Measurements from ENCODE around the gene TMEM126A. TPM values are rescaled to one million over a fixed set of nuclear protein-coding genes. Genes with fewer than 3 reads are reported as not detected.

TMEM126A gene
- total RNA-seq, 1 donor from 2014 or later = 40.1 TPM

DNA sequence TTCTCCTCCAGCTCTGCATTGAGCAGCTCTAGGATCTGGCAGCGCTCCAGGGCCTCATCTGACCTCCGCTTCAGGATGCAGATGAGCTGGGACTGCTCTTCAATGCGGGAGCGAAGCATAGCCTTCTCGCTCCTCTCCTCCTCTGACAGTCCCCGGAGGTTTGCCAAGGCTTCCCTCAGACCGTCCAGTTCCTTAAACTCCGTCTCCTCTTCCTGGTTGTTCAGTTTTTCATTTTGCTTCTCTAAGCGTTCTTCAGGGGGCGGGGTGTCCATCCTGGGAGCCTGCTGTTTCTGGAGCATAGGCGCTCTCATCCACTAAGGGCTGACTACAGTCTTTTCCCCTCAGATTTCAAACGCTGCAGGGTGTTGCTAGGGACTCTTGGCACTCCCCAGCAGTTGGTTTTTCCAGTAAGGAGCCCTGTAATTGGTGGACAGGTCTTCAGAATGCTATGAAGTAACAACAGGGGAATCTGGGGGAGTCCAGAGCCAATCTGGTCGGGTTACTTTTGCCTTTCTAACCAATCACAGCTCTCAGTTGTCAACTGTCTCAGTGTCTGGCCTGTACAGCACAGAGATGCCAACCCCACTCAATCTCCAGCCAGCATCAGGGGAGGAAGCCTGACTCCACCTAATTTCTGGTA lies 38.2 kb downstream of the TMEM126A start, which contains the start of gene CCDC89:
TSS of gene CCDC89 (minus strand) at position 376 of the 640 bp plus-strand sequence. CDS start at position 311, 65 bp downstream.
- intact Hi-C loops (cut with micrococcal nuclease) = no loop called here

DNA sequence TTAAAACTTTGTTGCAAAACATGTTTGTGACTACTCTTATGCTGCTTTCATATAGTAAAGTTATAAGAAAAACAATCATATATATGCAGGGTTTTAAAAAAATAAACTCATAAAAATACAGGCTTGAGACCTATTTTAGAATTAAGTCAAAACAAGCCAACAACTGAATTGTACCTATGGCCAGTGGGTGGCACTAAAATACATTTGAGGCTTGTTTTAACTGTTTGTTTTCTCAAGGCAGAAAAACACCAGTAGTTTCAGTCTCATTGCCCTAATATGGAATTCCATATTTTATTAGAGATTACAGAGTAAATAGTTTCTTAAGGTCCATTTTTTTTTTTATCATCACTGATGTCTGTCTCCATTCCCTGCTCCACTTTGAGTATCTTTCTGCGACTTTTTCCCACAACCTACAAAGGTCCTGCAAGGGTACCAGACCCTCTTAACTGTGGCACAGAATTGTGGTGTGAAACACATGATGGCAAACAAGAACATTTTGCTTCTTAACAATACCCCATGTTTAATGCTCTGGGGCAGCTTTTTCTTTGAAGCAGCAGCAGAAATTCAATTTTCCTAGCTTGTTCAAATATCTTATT lies 46.7 kb downstream of the TMEM126A start:
- intact Hi-C loops (cut with micrococcal nuclease) = loop anchor here (1.0 to 2.0 kb wide), 6 partner anchors 29 to 592 kb away; partner anchors contain the start of gene CREBZF

DNA sequence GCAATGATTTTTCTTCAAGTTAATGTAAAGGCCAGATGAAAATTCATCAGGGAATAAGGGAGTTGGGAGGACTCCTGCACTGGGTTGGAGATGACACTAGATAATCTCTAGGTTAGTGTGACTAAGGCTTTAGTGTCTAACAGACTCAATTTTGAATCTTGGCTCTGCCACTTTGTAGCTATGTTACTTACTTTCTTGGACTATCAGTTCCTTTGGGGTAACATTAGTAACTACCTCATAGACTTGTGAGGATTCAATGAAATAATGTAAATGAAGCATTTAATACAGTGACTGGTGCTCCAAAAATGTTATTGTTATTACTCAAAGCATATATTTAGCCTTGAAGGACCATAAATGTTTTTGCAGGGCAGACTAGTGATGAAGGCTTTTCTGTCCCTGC lies 47.8 kb downstream of the TMEM126A start:
- intact Hi-C loops (cut with micrococcal nuclease) = loop anchor here (2.0 kb wide), 1 partner anchor 591 kb away; no protein-coding TSS in a partner anchor

DNA sequence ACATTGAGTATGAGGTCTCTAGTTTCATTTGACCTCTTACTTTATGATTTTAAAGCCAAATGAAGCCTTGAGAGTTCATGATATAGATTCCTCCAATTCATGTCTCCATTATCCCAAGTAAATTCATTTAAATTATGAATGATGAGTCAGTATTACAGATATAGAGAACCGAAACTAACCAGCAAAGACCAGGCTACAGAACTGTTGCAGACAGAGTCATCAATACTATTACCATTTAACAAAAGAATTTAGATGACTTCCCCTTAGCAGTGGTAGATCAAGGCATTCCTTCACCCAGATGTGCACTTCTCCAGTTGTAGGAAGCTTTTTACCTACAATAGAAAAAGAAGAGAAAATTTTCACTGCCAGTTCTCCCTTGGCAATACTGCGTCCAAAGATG lies 50.0 kb downstream of the TMEM126A start:
- intact Hi-C loops (cut with micrococcal nuclease) = no loop called here

DNA sequence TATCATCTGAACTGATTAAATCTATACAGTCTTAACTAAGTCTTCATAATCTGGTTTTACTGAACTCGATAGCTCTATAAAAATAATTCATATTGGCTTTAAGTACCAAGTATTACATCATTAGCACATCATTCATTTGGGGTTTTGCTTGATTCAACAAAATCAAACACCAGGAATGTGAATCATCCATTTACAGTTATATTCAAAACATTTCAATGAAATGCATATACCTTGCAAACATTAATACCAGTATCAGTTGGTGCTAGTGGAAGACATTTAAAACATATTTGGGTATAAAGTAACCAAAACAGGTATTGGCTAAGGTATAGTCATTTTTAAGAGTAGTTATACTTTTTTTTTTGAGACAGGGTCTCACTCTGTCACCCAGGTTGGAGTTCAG lies 50.4 kb downstream of the TMEM126A start:
- intact Hi-C loops (cut with micrococcal nuclease) = no loop called here

DNA sequence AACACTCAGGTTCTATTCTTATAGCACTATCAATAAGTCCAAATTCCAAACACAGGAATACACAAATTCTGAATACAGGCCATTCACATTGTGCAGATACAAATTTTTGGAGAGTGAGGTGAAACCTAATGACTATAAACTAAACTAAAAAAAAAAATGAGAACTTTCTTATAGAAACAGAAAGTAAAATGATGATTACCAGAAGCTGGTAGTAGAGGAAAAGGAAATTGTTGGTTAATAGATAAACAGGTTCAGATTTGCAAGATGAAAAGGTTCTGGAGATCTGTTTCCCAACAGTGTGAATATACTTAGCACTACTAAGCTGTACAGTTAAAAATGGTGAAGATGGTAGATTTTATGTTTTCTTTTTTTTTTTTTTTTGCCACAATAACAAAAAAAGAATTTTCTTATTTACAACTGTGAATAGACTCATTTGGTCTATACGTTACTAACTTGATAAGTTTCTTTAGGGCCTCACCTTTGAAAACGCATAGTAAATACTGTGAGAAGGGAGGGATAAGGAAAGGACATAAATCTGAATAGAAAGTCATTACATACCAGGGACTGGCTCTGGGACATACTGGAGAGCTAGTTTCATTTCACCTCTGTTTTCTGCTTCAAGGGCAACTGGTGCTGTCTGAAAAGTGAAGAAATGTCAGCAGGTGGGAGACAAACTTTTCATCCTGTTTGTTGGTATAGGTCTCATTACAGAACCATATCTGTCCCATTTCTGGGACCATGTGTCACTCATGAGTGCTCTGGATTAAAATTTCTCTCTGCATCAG lies 52.4 kb downstream of the TMEM126A start:
- intact Hi-C loops (cut with micrococcal nuclease) = loop anchor here (1.0 to 2.0 kb wide), 5 partner anchors 35 to 893 kb away; partner anchors contain the start of genes CREBZF and SYTL2

DNA sequence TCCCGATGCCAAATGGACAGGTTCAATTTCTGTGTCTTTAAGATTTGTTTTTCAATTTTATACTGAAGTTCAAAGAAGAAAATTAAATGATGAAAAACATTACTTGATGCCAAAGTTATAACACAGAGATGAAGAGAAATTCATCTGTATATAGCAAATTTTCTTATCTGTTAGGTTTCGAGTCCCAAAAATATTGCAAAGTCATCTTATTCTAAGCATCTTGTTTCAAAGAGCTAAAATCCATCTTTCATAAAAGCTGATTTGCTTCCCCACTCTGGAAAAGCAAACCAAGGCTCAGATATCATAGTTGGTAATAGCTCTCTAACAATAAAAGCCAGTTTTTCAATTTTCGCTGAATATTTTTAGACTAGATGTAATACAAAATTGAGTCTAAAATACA lies 57.2 kb downstream of the TMEM126A start:
- intact Hi-C loops (cut with micrococcal nuclease) = no loop called here

DNA sequence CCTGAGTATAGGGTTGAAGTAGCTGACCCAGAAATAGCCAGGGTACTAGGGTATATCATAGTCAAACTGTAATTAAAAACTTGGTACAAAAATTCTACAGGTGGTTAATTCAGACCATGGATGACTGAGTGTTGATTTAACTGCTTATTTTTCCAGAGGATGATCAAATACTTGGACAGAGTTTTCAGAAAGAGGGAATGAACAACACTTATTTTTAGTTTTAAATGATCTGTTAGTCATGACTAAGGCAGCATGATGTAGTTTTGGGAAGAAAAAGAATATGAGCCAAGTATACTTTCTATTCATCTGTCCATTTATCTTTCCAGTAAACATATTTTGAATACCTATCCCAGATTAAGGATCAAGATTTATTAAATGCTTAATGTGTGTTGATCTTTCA lies 58.0 kb downstream of the TMEM126A start:
- intact Hi-C loops (cut with micrococcal nuclease) = no loop called here

Other genes with a start within 250 kb of the TMEM126A start
- gene DLG2, start 20.6 kb upstream of the TMEM126A start, total RNA-seq = 0.88 and 1.4 TPM in 2 replicates
- gene TMEM126B, start 19.4 kb upstream of the TMEM126A start, total RNA-seq = 54.6 and 55.6 TPM in 2 replicates
- gene CREBZF, start 17.2 kb downstream of the TMEM126A start, total RNA-seq = 52.1 and 59.0 TPM in 2 replicates
- 1.4 and 2.0 TPM in 2 replicates for gene CCDC89, start 38.2 kb downstream of the TMEM126A start, total RNA-seq
- gene SYTL2, start 163.2 kb downstream of the TMEM126A start, total RNA-seq = 96.5 and 97.9 TPM in 2 replicates
- not detected in 2 replicates for gene CCDC83, start 207.4 kb downstream of the TMEM126A start, total RNA-seq

Data from T-helper 1 cell treated with Interleukin-12 subunit alpha and Interleukin-12 subunit beta and Interleukin-4 antibody, amounts not matched to agents 30 ng/mL and 1 ng/mL, for 36 hours (primary cell).